Testis (tissue), 2 donors: ENCODE measurements around the gene LRFN4.

Experiments
- CTCF ChIP-seq, 3 experiments: fragments of 450-650 bp in 2 of 3; fragments of 200-600 bp in 1 of 3; sonication (generic) in 1 of 3; IDR thresholded peaks; one replicate each; pipeline ENCODE4 v1.5.1; 2016 to 2019; ENCODE audit warnings: antibody characterized with exemption in 3 of 3, mild to moderate bottlenecking in 2 of 3, moderate library complexity in 1 of 3
- POLR2A ChIP-seq: fragments of 450-650 bp; IDR thresholded peaks from one replicate; pipeline ENCODE4 v1.6.1; 2017; ENCODE audit warnings: antibody characterized with exemption, mild to moderate bottlenecking, moderate library complexity

GRCh38 chr11:66823700-66824099 is 33.2 kb upstream of the LRFN4 start:
- TF ChIP-seq POLR2A (no peak), CTCF (IDR thresholded peaks at IDR 0.05) (no peak)
